NCI-H2029 treated with DMSO at 0.1 percent for 48 hours (cell line): ENCODE measurements around the gene CLIP2.
"Not testable (repeated sequence)": the region's sequence is repeated elsewhere in the genome, so short reads cannot be mapped to it uniquely, and the experiment has no call there.

ENCODE experiments used
- DNase-seq: peaks from one replicate; lab custom pipeline; 2025; lab: John Stamatoyannopoulos, UW

Gene CLIP2

DNA sequence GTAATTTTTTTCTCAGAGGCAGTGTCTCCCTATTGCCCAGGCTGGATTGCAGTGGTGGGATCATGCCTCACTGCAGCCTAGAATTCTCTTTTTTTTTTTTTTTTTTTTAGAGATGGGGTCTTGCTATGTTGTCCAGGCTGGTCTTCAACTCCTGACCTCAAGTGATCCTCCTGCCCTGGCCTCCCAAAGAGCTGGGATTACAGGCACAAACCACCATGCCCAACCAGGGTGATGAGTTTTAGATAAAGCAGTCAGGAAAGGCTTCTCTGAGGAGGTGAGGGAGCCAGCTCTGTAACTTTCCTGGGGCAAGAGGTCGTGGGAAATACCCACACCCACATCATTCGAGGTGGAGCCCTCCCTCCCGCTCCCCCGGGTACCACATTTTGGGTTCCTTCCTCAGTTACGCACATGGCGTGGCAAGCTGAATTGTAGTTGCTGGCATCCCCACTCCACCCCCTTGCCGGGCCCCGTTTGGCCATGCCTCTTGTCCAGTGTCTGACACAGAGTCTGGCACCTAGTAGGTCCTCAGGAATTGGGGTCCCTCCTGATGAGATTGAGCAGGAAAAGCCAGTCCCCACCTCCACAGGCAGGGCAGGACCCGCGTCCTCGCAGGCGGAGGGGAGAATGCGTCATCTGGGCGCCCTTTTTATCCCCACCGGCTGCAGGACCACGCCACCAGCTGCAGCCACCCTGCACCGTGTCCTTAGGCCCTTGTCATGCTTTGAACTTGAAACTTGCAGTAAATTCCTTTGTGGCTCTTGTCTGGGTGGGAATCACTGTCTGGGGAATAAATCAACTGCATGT, 43.4 kb downstream of the CLIP2 start:
- DNase-seq, result no peak

DNA sequence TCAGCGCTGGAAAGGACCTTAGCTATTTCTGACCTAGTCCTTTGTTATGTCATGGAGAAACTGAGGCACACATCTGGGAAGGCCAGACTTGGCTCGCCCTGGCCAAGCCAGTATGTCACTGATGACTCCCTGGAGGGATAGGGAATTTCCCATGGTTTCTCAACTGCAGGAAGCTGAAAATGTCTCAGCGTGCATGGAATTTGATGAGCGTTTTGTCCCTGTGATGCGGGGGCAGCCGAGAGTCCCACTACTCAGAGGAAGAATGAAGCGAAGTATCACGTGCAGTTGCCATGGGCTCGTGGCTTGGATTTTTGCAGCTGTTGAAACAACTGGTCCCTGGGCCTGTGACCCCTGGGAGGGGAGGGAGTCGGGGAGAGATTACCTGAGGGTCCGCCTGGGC, 44.8 kb downstream of the CLIP2 start:
- no peak for DNase-seq

DNA sequence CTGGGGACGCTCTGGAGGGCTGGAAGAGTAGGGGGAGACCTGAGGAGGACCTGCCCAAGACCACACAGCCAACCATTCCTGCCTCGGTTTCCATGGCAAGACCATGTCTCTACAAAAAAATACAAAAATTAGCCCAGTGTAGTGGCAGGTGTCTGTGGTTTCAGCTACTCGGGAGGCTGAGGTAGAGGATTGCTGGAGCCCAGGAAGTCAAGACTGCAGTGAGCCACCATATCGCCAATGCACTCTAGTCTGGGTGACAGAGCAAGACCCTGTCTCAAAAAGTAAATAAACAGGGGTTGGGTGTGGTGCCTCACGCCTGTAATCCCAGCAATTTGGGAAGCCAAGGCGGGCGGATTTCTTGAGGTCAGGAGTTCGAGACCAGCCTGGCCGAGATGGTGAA, 48.7 kb downstream of the CLIP2 start:
- no peak for DNase-seq

DNA sequence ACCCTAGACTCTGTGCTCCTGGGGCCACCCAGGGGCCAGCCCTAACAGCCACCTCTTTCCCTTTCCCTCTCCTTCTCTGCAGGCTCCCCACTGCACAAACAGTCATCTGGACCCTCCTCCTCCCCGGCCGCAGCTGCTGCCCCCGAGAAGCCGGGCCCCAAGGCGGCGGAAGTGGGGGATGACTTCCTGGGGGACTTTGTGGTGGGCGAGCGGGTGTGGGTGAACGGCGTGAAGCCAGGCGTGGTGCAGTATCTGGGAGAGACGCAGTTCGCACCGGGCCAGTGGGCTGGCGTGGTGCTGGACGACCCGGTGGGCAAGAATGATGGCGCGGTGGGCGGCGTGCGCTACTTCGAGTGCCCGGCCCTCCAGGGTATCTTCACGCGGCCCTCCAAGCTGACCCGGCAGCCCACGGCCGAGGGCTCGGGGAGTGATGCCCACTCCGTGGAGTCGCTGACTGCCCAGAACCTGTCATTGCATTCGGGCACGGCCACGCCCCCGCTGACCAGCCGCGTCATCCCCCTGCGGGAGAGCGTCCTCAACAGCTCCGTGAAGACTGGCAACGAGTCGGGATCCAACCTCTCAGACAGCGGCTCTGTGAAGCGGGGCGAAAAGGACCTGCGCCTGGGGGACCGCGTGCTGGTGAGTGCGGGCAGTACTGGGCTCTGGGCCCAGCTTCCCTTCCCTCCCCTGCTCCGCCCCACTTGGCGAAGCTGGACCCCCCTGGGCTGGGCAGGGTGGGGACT, 49.3 kb downstream of the CLIP2 start:
- DNase-seq, result no peak

DNA sequence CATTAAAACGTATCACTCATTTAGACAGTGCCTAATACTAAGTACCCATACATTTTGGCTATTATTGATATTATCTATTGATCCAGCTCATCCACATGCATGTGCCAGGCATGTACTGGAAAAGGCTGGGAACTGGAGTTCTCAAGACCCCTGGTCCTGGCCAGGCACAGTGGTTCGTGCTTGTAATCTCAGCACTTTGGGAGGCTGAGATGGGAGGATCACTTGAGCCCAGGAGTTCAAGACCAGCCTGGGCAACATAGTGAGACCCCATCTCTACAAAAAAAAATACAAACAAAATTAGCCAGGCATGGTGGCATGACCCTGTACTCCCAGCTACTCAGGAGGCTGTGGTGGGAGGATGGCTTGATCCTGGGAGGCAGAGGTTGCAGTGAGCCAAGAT, 50.4 kb downstream of the CLIP2 start:
- not testable (repeated sequence) for DNase-seq

DNA sequence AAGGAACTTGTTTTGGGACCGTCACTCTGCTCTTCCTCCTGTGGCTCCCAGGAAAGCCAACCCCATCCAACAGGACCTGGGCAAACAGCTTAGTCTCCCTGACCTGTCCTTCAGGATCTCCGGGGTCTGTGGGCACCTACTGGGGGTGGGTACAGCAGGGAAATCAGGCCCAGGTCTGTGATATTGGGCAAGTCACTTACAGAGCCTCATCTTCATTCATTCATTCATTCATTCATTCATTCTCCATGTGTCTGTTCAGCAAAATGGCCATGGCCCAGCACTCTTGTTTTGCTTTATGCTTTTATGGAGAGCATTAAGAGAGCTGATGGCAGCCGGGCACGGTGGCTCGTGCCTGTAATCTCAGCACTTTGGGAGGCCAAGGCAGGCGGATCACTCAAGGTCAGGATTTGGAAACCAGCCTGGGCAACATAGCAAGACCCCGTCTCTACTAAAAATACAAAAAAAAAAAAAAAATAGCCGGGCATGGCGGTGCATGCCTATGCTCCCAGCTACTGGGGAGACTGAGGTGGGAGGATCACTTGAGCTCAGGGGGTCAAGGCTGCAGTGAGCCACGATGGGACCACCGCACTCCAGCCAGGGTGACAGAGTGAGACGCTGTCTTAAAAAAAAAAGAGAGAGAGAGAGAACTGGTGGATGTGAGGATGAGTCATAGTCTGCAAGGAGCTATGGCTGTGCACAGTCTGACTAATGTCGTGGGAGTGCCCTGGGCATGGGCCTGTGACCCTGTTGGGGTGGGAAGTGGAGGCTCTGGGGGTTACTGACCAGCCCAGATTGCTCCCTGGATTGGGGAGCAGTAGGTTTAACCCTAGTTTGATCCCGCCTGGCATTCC, 54.3 kb downstream of the CLIP2 start:
- DNase-seq, result no peak

DNA sequence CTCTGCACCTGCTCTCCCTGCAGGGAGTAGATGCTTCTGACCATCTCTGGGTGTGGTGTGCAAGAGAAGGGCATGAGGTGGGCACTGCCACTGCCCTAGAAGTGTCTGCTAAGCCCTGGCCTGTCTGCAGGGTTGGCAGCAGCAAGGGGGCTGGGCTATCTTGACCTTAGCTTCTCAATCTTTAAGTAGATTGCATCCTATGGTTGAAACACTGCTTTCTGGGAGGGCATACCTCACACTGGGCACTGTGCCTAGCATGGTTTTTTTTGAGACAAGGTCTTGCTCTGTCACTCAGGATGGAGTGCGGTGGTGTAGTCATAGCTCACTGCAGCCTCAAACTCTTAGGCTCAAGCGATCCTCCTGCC, 54.9 kb downstream of the CLIP2 start:
- DNase-seq, result no peak

DNA sequence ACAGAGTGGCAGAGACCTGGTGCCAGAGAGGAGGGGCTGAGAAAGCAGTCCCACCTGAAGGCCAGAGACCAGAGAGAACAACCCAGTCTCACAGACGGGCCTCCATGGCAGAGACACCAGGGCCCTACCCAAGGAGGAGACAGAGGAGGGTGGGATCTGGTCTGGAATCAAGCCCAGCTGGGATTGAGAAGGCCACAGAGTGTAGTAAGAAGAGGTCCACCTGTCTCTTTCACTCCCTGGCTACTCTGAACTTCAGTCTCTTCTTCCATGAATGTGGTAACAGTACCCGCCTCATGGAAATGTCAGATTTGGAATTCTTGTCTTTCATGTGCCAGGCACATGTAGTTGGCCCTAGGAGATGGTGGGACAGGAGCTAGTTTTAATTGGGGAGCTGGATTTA, 55.6 kb downstream of the CLIP2 start:
- DNase-seq, result no peak

DNA sequence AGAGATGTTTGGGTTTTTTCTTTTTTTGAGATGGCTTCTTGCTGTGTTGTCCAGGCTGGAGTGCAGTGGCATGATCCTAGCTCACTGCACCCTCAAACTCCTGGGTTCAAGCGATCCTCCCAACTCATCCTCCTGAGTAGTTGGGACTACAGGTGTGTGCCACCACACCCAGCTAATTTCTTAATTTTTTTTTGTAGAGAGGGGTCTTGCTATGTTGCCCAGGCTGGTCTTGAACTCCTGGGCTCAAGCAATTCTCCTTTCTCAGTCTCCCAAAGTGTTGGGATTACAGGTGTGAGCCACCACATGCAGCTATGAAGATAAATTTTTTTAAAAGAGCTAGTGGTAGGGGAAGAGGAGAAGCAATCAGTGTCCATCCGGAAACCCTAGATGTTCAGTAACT, 56.8 kb downstream of the CLIP2 start:
- DNase-seq, result no peak

DNA sequence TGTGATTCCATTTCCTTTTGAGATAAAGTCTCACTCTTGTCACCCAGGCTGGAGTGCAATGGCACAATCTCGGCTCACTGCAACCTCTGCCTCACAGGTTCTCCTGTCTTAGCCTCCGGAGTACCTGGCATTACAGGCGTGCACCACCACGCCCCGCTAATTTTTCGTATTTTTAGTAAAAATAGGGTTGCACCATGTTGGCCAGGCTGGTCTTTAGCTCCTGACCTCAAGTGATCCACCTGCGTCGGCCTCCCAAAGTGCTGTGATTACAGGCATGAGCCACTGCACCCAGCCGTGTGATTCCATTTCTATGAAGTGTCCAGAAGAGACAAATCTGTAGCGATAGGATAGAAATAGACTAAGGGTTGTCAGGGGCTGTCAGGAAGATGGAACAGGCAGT, 60.4 kb downstream of the CLIP2 start:
- no peak for DNase-seq

DNA sequence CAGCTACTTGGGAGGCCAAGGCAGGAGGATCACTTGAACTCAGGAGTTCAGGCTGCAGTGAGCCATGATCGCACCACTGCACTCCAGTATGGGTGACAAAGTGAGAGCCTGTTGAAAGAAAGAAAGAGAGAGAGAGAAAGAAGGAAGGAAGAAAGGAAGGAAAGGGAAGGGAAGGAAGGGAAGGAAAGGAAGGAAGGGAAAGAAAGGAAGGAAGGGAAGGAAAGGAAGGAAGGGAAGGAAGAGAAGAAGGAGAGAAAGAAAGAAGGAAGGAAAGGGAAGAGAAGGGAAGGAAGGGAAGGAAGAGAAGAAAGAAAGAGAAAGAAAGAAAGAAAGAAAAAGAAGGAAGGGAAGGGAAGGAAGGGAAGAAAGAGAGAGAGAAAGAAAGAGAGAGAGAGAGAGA, 61.5 kb downstream of the CLIP2 start:
- DNase-seq, result no peak

DNA sequence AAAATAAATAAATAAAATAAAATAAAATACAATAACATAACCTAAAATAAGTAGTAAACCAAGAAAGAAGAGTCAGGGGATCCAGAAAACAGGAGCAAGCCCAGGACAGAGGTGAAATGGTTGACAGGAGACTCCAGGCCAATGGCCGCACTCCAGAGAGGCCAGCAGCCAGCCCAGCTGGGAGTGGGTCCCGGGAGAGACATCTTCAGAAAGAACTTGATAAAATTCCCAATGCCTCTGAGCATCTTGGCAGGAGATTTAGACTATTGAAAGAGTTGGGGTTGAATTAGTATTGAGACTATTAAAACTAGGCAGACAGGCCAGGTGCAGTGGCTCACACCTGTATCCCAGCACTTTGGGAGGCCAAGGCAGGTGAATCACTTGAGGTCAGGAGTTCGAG, 62.6 kb downstream of the CLIP2 start:
- DNase-seq, result no peak

DNA sequence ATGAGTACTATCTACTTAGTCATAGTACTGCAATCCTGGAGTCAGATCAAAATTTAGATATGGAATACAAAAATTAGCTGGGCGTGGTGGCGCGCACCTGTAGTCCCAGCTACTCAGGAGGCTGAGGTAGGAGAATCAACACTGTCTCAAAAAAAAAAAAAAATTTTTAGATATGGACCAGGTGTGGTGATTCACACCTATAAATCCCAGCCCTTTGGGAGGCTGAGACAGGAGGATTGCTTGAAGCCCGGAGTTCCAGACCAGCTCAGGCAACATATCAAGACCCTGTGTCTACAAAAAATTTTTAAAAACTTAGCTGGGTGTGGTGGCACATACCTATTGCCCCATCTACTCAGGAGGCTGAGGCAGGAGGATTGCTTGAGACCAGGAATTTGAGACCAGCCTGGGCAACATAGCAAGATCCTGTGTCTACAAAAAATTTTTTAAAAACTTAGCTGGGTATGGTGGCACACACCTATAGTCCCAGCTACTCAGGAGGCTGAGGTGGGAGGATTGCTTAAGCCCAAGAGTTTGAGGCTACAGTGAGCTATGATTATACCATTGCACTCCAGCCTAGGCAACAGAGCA, 63.4 kb downstream of the CLIP2 start:
- not testable (repeated sequence) for DNase-seq

DNA sequence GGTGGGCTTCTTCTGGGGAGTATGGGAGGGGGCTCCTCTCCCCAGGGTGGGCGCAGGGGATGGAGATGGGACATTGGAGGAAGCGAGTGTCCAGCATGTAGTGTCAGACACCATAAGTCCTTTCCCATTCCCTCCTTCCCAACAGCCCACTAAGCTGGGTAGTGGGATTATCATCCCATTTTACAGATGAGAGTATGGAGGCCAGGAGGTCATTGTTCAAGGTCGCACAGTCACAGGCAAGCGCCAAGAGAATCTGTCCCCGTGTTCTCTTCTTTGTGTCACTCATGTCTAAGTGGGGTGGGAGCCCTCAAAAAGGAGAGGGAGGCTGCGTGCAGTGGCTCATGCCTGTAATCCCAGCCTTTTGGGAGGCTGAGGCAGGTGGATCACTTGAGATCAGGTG, 64.8 kb downstream of the CLIP2 start:
- DNase-seq, result no peak

DNA sequence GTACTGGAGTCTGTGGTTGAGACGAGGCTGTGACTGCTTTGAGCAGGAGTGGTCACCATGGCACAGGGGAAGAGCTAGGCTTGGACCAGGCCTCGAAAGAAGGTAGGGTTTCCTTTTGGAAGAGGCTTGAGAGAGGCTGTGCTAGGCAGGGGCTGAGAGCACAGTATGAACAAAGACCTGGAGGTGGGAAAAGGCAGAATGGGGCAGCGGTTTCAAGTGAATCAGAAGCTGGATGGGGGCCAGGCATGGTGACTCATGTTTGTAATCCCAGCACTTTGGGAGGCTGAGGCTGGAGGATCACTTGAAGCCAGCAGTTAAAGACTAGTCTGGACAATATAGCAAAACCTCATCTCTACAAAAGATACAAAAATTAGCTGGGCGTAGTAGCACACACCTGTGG, 65.9 kb downstream of the CLIP2 start:
- DNase-seq, result peak; percentile 89

DNA sequence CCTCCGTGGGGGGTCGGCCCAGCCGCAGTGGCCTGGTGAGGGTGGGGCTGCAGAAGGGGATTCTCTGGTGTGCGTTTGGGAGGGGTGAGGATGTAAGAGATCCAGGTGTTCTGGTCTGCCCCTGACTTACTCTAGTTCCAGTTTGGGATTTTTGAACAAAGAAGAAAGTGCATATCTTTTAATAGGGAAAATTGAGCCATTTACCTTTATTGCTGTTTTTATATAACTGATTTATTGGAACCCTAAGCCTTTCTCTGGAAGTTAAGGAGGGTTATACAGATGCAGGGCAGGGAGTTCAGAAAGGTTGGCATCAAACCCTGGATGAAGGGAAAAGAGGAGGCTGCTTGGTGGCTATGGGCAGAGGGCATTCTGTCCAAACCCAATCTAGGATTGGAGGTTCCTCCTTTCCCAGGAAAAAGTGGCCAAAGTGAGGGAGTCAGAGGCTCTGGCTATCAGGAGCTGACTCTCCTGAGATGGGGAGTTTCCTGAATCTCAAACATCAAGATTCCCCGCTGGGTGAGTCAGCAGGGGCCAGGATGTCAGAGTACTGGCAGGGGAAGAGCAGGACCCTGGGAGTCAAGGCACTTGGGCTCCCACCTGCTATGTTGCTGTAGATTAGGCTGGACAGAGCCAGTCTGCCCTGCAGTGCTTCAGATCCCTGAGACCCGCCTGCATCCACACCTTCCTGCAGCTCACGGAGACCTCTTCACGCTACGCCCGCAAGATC, 67.5 kb downstream of the CLIP2 start:
- no peak for DNase-seq

DNA sequence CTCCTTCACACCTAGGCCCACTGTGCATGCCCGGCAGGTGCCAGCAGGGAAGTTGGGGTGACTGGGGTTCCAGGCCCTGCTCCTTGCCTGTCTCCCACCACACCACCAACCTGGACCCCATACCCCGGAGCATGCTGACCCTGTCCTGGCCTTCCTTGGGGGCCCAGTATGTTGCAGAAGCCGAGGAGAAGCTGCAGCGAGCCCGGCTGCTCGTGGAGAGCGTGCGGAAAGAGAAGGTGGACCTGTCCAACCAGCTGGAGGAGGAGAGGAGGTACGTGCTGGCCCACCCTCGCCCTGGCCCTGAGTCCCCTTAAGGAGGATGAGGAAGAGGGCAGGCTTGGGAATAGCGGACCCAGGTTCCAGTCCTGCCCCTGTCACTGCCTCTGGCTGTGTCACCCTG, 70.8 kb downstream of the CLIP2 start:
- DNase-seq, result no peak

DNA sequence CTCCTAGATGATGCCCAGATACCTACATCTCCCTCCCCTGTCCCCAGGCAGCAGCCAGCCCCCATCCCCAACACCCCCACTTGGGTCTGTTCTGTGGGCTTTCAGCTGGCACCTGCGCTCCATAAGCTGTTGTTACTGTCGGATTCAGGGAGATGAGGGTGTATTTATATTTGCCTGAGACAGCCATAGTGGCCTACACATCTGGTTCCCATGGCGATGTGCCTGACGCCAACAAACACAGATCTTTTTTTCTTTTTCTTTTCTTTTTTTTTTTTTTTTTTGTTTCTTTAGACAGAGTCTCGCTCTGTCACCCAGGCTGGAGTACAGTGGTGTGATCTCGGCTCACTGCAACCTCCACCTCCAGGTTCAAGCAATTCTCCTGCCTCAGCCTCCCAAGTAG, 73.1 kb downstream of the CLIP2 start:
- DNase-seq, result no peak

DNA sequence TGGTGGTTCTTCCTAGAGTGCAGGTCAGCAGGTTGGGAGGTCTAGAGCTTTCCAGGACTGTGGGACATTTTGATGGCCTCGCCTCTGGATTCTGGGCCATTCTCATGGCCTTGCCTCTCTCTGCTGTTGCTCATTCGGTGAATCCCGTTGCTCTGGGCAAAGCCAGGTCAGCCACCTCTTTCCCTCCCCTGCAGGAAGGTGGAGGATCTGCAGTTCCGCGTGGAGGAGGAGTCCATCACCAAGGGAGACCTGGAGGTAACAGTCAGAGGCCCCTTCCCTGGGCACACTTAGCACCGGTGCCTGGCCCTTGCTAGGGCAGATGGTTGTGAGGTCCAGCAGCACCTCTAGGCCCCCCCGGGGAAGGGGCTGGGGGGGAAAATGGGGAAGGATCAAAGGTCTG, 74.9 kb downstream of the CLIP2 start:
- DNase-seq, result no peak

DNA sequence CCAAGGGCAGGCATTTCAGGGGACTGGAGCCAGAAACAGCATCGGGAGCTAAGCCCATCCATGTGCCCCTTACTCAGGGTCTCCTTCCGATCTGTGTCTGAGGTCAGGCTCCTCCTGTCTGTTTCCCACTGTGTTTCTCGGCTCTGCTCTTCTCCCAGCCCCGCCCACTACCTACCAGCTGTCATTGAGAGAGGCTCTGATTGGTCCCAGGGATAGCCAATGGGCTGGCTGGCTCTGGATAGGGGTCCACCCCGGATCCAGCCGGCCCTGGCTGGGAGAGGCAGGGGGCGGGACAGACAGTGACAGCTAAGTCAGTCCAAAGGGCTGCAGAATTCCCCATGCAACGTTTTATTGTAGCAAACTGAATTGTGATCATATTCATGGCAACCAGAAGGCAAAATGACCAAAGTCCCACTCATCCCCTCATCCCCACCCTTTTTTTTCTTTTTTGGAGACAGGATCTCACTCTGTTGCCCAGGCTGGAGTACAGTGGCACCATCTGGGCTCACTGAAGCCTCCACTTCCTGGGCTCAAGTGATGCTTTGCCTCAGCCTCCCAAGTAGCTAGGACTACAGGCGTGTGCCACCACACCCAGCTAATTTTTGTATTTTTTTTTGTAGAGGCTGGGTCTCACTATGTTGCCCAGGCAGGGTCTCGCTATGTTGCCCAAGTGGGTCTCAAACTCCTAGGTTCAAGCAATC, 76.3 kb downstream of the CLIP2 start:
- peak; percentile 81 for DNase-seq
